Measurements from ENCODE around the gene HNF1B.

Gene HNF1B

DNA sequence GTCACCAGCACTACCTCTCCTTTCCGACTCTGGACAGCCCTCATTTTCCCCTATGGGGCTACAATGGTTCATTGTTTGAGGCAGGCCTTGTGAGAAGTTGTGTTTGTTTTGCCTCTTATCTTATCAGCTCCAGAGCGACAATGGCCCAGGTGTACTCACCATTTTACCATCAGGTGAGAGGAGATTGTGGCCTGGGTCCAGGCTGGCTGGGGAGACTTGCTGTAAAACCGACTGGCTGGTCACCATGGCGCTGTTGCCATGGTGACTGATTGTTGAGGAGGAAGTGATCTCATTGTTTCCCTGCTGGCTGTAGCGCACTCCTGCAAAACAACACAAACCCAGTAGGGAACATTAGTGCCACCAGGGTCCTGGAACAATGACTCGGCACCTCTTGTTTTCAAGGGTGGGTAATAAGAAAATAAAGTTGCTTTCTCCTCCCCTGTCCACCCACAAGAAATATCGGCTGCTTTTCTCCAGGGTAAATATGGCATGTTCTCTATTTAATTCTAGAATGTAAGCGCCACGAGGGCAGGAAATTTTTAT, 34.4 kb downstream of the HNF1B start:
- H3K27me3 ChIP-seq (ENCODE audit: control insufficient read depth in 2 of 2, insufficient read depth in 2 of 2, low read length in 2 of 2), result peaks cover 0 to 3% of the 10 kb centered on the region in 2 donors
- peak overlapping the region in 1 of 2 donors; percentile 15 for H3K9ac ChIP-seq (ENCODE audit: low read depth in 1 of 2, low read length in 2 of 2)
- H3K9me3 ChIP-seq (ENCODE audit: control insufficient read depth in 2 of 2, low read length in 2 of 2), result no peaks in the 10 kb centered on the region
- H3K27ac ChIP-seq (ENCODE audit: low read depth in 2 of 2, low read length in 2 of 2), result peak overlapping the region; percentile 87 to 94
- H3K36me3 ChIP-seq (ENCODE audit: control insufficient read depth in 2 of 2, insufficient read depth in 2 of 2, low read length in 2 of 2), result peaks cover 13 to 14% of the 10 kb centered on the region in 2 donors
- H3K4me3 ChIP-seq (ENCODE audit: low read length in 2 of 2), result no peak overlapping the region
- H3K4me1 ChIP-seq (ENCODE audit: control insufficient read depth in 2 of 2, insufficient read depth in 2 of 2, low read length in 2 of 2), result peaks cover 33 to 39% of the 10 kb centered on the region in 2 donors

DNA sequence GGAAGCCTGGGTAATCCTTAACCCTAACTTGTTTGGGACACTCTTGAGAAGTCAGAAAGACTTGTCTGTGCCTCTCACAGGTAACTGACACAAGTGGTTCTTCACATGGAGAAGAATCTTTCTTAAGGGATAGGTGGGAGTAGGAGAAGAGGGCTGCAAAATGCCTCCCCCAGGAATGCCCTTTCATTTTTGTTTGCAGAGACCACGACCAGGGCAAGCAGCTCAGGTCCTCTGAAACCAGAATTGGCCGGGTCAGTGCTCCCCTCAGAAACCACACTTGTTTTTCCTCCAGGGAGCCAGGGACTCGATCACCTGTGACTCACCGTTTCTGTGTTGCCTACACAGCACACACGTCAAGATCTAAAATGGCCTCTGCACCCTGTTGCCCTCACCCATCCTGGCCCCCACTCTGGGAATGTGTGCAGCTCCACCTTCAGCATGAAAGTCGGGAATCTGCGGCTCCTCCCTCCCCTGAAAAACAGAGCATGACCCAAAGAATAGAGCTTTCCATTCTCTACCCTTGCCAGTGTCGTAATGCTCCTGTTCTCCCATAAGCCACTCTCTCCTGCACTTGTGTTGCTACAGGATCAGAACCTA, 36.1 kb downstream of the HNF1B start:
- Histone ChIP-seq H3K4me3 (ENCODE audit: low read length in 2 of 2) (peak overlapping the region; percentile 38 to 49), H3K36me3 (ENCODE audit: control insufficient read depth in 2 of 2, insufficient read depth in 2 of 2, low read length in 2 of 2) (peaks cover 9 to 14% of the 10 kb centered on the region in 2 donors), H3K9ac (ENCODE audit: low read depth in 1 of 2, low read length in 2 of 2) (peak overlapping the region; percentile 71 to 74), H3K27me3 (ENCODE audit: control insufficient read depth in 2 of 2, insufficient read depth in 2 of 2, low read length in 2 of 2) (no peaks in the 10 kb centered on the region), H3K4me1 (ENCODE audit: control insufficient read depth in 2 of 2, insufficient read depth in 2 of 2, low read length in 2 of 2) (peaks cover 33 to 39% of the 10 kb centered on the region in 2 donors), H3K27ac (ENCODE audit: low read depth in 2 of 2, low read length in 2 of 2) (peak overlapping the region; percentile 87 to 94), H3K9me3 (ENCODE audit: control insufficient read depth in 2 of 2, low read length in 2 of 2) (no peaks in the 10 kb centered on the region)

GRCh38 chr17:37708008-37708615, 36.7 kb downstream of the HNF1B start:
- peak overlapping the region; percentile 71 to 74 for H3K9ac ChIP-seq (ENCODE audit: low read depth in 1 of 2, low read length in 2 of 2)
- peak overlapping the region; percentile 87 to 94 for H3K27ac ChIP-seq (ENCODE audit: low read depth in 2 of 2, low read length in 2 of 2)
- H3K9me3 ChIP-seq (ENCODE audit: control insufficient read depth in 2 of 2, low read length in 2 of 2), result no peaks in the 10 kb centered on the region
- peaks cover 9 to 16% of the 10 kb centered on the region in 2 donors for H3K36me3 ChIP-seq (ENCODE audit: control insufficient read depth in 2 of 2, insufficient read depth in 2 of 2, low read length in 2 of 2)
- no peaks in the 10 kb centered on the region for H3K27me3 ChIP-seq (ENCODE audit: control insufficient read depth in 2 of 2, insufficient read depth in 2 of 2, low read length in 2 of 2)
- peak overlapping the region; percentile 38 to 49 for H3K4me3 ChIP-seq (ENCODE audit: low read length in 2 of 2)
- peaks cover 33 to 39% of the 10 kb centered on the region in 2 donors for H3K4me1 ChIP-seq (ENCODE audit: control insufficient read depth in 2 of 2, insufficient read depth in 2 of 2, low read length in 2 of 2)

GRCh38 chr17:37706446-37706845, 38.4 kb downstream of the HNF1B start:
- Histone ChIP-seq H3K4me3 (ENCODE audit: low read length in 2 of 2) (no peak overlapping the region), H3K27me3 (ENCODE audit: control insufficient read depth in 2 of 2, insufficient read depth in 2 of 2, low read length in 2 of 2) (no peaks in the 10 kb centered on the region), H3K4me1 (ENCODE audit: control insufficient read depth in 2 of 2, insufficient read depth in 2 of 2, low read length in 2 of 2) (peaks cover 41 to 49% of the 10 kb centered on the region in 2 donors), H3K36me3 (ENCODE audit: control insufficient read depth in 2 of 2, insufficient read depth in 2 of 2, low read length in 2 of 2) (peaks cover 10 to 13% of the 10 kb centered on the region in 2 donors), H3K9ac (ENCODE audit: low read depth in 1 of 2, low read length in 2 of 2) (no peak overlapping the region), H3K9me3 (ENCODE audit: control insufficient read depth in 2 of 2, low read length in 2 of 2) (no peaks in the 10 kb centered on the region), H3K27ac (ENCODE audit: low read depth in 2 of 2, low read length in 2 of 2) (no peak overlapping the region)

DNA sequence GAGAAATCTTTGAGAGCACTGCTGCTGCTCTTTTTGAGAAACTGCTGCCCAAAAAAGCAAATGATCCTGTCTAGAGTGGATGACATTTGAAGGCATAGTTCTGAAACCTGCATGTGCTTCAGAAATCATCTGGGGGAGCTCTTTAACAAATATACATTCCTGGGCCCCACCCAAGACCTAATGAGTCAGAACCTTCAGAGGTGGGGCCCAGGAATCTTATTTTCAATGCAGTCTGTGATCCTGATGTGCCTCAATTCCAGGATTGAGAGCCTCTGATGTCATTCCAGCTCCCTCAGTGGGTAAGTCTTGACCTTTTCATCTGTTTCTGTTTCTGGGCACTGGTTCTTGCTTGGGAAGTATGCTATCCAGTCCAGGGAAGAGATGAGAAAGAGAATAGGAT, 42.3 kb downstream of the HNF1B start:
- Histone ChIP-seq H3K9ac (ENCODE audit: low read depth in 1 of 2, low read length in 2 of 2) (no peak overlapping the region), H3K27ac (ENCODE audit: low read depth in 2 of 2, low read length in 2 of 2) (peak overlapping the region; percentile 32 to 50), H3K4me3 (ENCODE audit: low read length in 2 of 2) (no peak overlapping the region), H3K4me1 (ENCODE audit: control insufficient read depth in 2 of 2, insufficient read depth in 2 of 2, low read length in 2 of 2) (peaks cover 17 to 20% of the 10 kb centered on the region in 2 donors), H3K27me3 (ENCODE audit: control insufficient read depth in 2 of 2, insufficient read depth in 2 of 2, low read length in 2 of 2) (no peaks in the 10 kb centered on the region), H3K9me3 (ENCODE audit: control insufficient read depth in 2 of 2, low read length in 2 of 2) (no peaks in the 10 kb centered on the region), H3K36me3 (ENCODE audit: control insufficient read depth in 2 of 2, insufficient read depth in 2 of 2, low read length in 2 of 2) (peaks cover 33 to 35% of the 10 kb centered on the region in 2 donors)

GRCh38 chr17:37701496-37701898, 43.4 kb downstream of the HNF1B start:
- no peak overlapping the region for H3K4me3 ChIP-seq (ENCODE audit: low read length in 2 of 2)
- peaks cover 43 to 44% of the 10 kb centered on the region in 2 donors for H3K36me3 ChIP-seq (ENCODE audit: control insufficient read depth in 2 of 2, insufficient read depth in 2 of 2, low read length in 2 of 2)
- H3K4me1 ChIP-seq (ENCODE audit: control insufficient read depth in 2 of 2, insufficient read depth in 2 of 2, low read length in 2 of 2), result peaks cover 10 to 18% of the 10 kb centered on the region in 2 donors
- no peaks in the 10 kb centered on the region for H3K27me3 ChIP-seq (ENCODE audit: control insufficient read depth in 2 of 2, insufficient read depth in 2 of 2, low read length in 2 of 2)
- no peak overlapping the region for H3K9ac ChIP-seq (ENCODE audit: low read depth in 1 of 2, low read length in 2 of 2)
- no peak overlapping the region for H3K27ac ChIP-seq (ENCODE audit: low read depth in 2 of 2, low read length in 2 of 2)
- no peaks in the 10 kb centered on the region for H3K9me3 ChIP-seq (ENCODE audit: control insufficient read depth in 2 of 2, low read length in 2 of 2)

DNA sequence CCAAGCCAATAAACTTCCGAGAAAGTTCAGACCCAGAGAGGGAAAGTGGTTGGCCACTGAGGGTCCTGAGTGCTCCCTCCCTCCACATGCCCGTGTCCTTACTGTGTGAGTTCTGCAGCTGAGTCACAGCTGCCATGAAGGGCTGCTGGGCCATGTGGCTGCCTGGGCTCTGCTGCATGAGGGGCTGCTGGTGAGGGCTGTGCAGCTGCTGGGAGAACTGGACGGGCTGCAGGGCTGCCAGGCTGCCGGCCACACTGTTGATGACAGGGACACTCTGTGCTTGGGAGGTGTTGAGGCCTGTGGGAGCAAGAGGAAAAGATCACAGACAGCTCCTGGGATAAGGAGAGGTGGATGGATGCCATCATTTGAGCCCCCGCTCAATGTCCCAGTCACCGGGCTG, 44.0 kb downstream of the HNF1B start:
- Histone ChIP-seq H3K36me3 (ENCODE audit: control insufficient read depth in 2 of 2, insufficient read depth in 2 of 2, low read length in 2 of 2) (peaks cover 45% of the 10 kb centered on the region in 2 donors), H3K9me3 (ENCODE audit: control insufficient read depth in 2 of 2, low read length in 2 of 2) (no peaks in the 10 kb centered on the region), H3K4me3 (ENCODE audit: low read length in 2 of 2) (no peak overlapping the region), H3K27ac (ENCODE audit: low read depth in 2 of 2, low read length in 2 of 2) (no peak overlapping the region), H3K9ac (ENCODE audit: low read depth in 1 of 2, low read length in 2 of 2) (no peak overlapping the region), H3K27me3 (ENCODE audit: control insufficient read depth in 2 of 2, insufficient read depth in 2 of 2, low read length in 2 of 2) (no peaks in the 10 kb centered on the region), H3K4me1 (ENCODE audit: control insufficient read depth in 2 of 2, insufficient read depth in 2 of 2, low read length in 2 of 2) (peaks cover 10 to 18% of the 10 kb centered on the region in 2 donors)

GRCh38 chr17:37699285-37699973, 45.4 kb downstream of the HNF1B start:
- Histone ChIP-seq H3K27ac (ENCODE audit: low read depth in 2 of 2, low read length in 2 of 2) (no peak overlapping the region), H3K9me3 (ENCODE audit: control insufficient read depth in 2 of 2, low read length in 2 of 2) (no peaks in the 10 kb centered on the region), H3K36me3 (ENCODE audit: control insufficient read depth in 2 of 2, insufficient read depth in 2 of 2, low read length in 2 of 2) (peaks cover 47 to 50% of the 10 kb centered on the region in 2 donors), H3K9ac (ENCODE audit: low read depth in 1 of 2, low read length in 2 of 2) (no peak overlapping the region), H3K27me3 (ENCODE audit: control insufficient read depth in 2 of 2, insufficient read depth in 2 of 2, low read length in 2 of 2) (no peaks in the 10 kb centered on the region), H3K4me1 (ENCODE audit: control insufficient read depth in 2 of 2, insufficient read depth in 2 of 2, low read length in 2 of 2) (peaks cover 10 to 18% of the 10 kb centered on the region in 2 donors), H3K4me3 (ENCODE audit: low read length in 2 of 2) (no peak overlapping the region)

GRCh38 chr17:37698911-37699255, 46.0 kb downstream of the HNF1B start:
- Histone ChIP-seq H3K4me1 (ENCODE audit: control insufficient read depth in 2 of 2, insufficient read depth in 2 of 2, low read length in 2 of 2) (peaks cover 10 to 18% of the 10 kb centered on the region in 2 donors), H3K27ac (ENCODE audit: low read depth in 2 of 2, low read length in 2 of 2) (no peak overlapping the region), H3K4me3 (ENCODE audit: low read length in 2 of 2) (no peak overlapping the region), H3K36me3 (ENCODE audit: control insufficient read depth in 2 of 2, insufficient read depth in 2 of 2, low read length in 2 of 2) (peaks cover 45 to 50% of the 10 kb centered on the region in 2 donors), H3K9ac (ENCODE audit: low read depth in 1 of 2, low read length in 2 of 2) (no peak overlapping the region), H3K27me3 (ENCODE audit: control insufficient read depth in 2 of 2, insufficient read depth in 2 of 2, low read length in 2 of 2) (no peaks in the 10 kb centered on the region), H3K9me3 (ENCODE audit: control insufficient read depth in 2 of 2, low read length in 2 of 2) (no peaks in the 10 kb centered on the region)

Data from mucosa of rectum (tissue), 2 donors.